NK-92 (cell line): ENCODE measurements around the gene MT1B.
"Not testable (repeated sequence)": the region's sequence is repeated elsewhere in the genome, so short reads cannot be mapped to it uniquely, and the experiment has no call there.

ENCODE experiments used
- DNase-seq: peaks from one replicate; lab custom pipeline; 2025; ENCODE audit not compliant: unreplicated experiment; lab: John Stamatoyannopoulos, UW

MT1B gene

GRCh38 chr16:56665286-56666261, 13.9 kb downstream of the MT1B start:
- not testable (repeated sequence) for DNase-seq

- no peak for DNase-seq
Measured at GRCh38 chr16:56667581-56668571, 16.2 kb downstream of the MT1B start, which contains the start of gene MT1G. Gene MT1G (minus strand): TSS chr16:56668065. CDS start chr16:56667993, 72 bp downstream.

- no peak for DNase-seq
Measured at GRCh38 chr16:56669005-56669839, 17.5 kb downstream of the MT1B start, which contains the start of gene MT1H. Gene MT1H (plus strand): TSS chr16:56669814. CDS start chr16:56669885, 71 bp downstream.

GRCh38 chr16:56669840-56670619, 18.3 kb downstream of the MT1B start:
- DNase-seq, result no peak

GRCh38 chr16:56670620-56670934, 18.9 kb downstream of the MT1B start:
- no peak for DNase-seq

GRCh38 chr16:56671691-56672090, 20.0 kb downstream of the MT1B start:
- not testable (repeated sequence) for DNase-seq

- DNase-seq, result not testable (repeated sequence)
Measured at GRCh38 chr16:56672171-56672570, 20.5 kb downstream of the MT1B start.

GRCh38 chr16:56672761-56673536, 21.3 kb downstream of the MT1B start:
- DNase-seq, result no peak

GRCh38 chr16:56673921-56674320, 22.2 kb downstream of the MT1B start:
- no peak for DNase-seq

- DNase-seq, result not testable (repeated sequence)
Measured at GRCh38 chr16:56674570-56674969, 22.9 kb downstream of the MT1B start.

- no peak for DNase-seq
Measured at GRCh38 chr16:56675685-56676210, 24.1 kb downstream of the MT1B start.

- no peak for DNase-seq
Measured at GRCh38 chr16:56677474-56677873, 25.8 kb downstream of the MT1B start.

- no peak for DNase-seq
Measured at GRCh38 chr16:56679078-56679730, 27.5 kb downstream of the MT1B start.

GRCh38 chr16:56679818-56680217, 28.1 kb downstream of the MT1B start:
- DNase-seq, result no peak

GRCh38 chr16:56681939-56682702, 30.4 kb downstream of the MT1B start, which contains the start of gene MT1X:
Gene MT1X (plus strand): TSS chr16:56682470. CDS start chr16:56682541, 71 bp downstream.
- no peak for DNase-seq

GRCh38 chr16:56682703-56683397, 31.2 kb downstream of the MT1B start:
- DNase-seq, result no peak
